Measurements from ENCODE around the gene TMEM91.

Gene TMEM91

DNA sequence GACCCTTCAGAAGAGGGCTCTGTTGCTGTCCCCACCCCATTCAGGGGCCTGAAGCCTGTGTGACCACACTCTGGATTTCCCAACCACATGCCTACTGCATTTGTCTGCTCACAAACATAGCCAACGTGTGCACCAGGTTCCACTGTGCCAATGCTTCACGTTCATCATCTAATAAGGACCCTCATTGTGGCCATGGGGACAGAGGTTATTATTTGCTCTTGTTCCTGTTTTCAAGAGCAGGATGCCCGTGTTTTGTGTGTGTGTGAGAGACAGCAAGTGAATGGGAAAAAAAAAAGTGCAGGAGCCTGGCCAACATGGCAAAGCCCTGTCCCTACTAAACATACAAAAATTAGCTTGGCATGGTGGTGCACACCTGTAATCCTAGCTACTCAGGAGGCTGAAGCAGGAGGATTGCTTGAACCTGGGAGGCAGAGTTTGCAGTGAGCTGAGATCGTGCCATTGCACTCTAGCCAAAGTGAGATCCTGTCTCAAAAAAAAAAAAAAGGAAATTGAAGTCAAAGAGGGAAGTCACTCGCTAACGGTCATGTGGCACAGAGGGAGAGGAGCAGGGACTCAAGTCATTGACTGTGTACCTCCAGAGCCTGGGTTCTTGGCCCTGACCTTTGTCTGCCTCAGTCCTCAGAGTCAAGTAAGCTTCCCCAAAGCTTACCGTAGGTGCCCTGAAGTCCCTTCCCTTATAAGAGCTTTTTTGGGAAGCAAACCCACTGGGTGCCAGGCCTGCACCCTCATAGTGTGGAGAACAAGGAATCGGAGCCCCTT, 44.0 kb downstream of the TMEM91 start:
- H3K4me1 Mint-ChIP-seq, result peaks cover 5% of the 10 kb centered on the region
- no peaks in the 10 kb centered on the region for H3K9me3 Mint-ChIP-seq
- H3K27ac Mint-ChIP-seq, result no peak overlapping the region
- no peak overlapping the region for H3K4me3 Mint-ChIP-seq
- H3K36me3 Mint-ChIP-seq, result peaks cover 38% of the 10 kb centered on the region
- H3K27me3 Mint-ChIP-seq, result no peaks in the 10 kb centered on the region
- no peak for ATAC-seq (ENCODE audit: low read depth)
- no peak for DNase-seq (ENCODE audit: low spot score in 2 of 2)

- Mint-ChIP-seq H3K27ac (no peak overlapping the region), H3K4me3 (no peak overlapping the region), H3K9me3 (no peaks in the 10 kb centered on the region), H3K27me3 (no peaks in the 10 kb centered on the region), H3K4me1 (peaks cover 5% of the 10 kb centered on the region), H3K36me3 (peaks cover 36% of the 10 kb centered on the region)
- DNase-seq (ENCODE audit: low spot score in 2 of 2), result no peak
- ATAC-seq (ENCODE audit: low read depth), result no peak
Observed at GRCh38 chr19:41421314-41421713, 45.0 kb downstream of the TMEM91 start.

- no peaks in the 10 kb centered on the region for H3K9me3 Mint-ChIP-seq
- H3K27ac Mint-ChIP-seq, result no peak overlapping the region
- peaks cover 34% of the 10 kb centered on the region for H3K36me3 Mint-ChIP-seq
- no peak for DNase-seq (ENCODE audit: low spot score in 2 of 2)
- ATAC-seq (ENCODE audit: low read depth), result no peak
- peaks cover 7% of the 10 kb centered on the region for H3K4me1 Mint-ChIP-seq
- no peaks in the 10 kb centered on the region for H3K27me3 Mint-ChIP-seq
- H3K4me3 Mint-ChIP-seq, result no peak overlapping the region
Observed at GRCh38 chr19:41421973-41422372, 45.6 kb downstream of the TMEM91 start.

GRCh38 chr19:41422456-41422855, 46.1 kb downstream of the TMEM91 start:
- no peaks in the 10 kb centered on the region for H3K9me3 Mint-ChIP-seq
- no peak for ATAC-seq (ENCODE audit: low read depth)
- no peak for DNase-seq (ENCODE audit: low spot score in 2 of 2)
- no peak overlapping the region for H3K27ac Mint-ChIP-seq
- H3K4me1 Mint-ChIP-seq, result peaks cover 9% of the 10 kb centered on the region
- H3K36me3 Mint-ChIP-seq, result peaks cover 32% of the 10 kb centered on the region
- no peak overlapping the region for H3K4me3 Mint-ChIP-seq
- H3K27me3 Mint-ChIP-seq, result no peaks in the 10 kb centered on the region

DNA sequence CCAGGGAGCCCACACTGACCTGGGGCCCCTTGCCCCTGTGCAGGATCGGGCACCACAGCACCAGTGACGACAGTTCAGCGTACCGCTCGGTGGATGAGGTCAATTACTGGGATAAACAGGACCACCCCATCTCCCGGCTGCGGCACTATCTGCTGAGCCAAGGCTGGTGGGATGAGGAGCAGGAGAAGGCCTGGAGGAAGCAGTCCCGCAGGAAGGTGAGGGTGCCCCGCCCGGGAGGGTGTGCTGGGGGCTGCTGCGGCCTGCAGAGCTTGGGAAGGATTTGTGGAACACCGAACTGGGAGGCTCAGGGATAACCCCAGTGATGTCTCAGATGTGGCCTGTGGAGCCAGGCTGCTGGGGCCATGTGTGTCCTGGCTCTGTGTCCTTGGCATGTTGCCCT, 46.6 kb downstream of the TMEM91 start:
- peaks cover 32% of the 10 kb centered on the region for H3K36me3 Mint-ChIP-seq

GRCh38 chr19:41424335-41425173, 48.2 kb downstream of the TMEM91 start:
- DNase-seq (ENCODE audit: low spot score in 2 of 2), result no peak
- ATAC-seq (ENCODE audit: low read depth), result no peak
- Mint-ChIP-seq H3K27ac (no peak overlapping the region), H3K27me3 (no peaks in the 10 kb centered on the region), H3K9me3 (no peaks in the 10 kb centered on the region), H3K4me3 (no peak overlapping the region), H3K4me1 (peaks cover 15% of the 10 kb centered on the region), H3K36me3 (peaks cover 30% of the 10 kb centered on the region)

More for the DNA sequence above, 46.6 kb downstream of the TMEM91 start:
- Mint-ChIP-seq H3K27ac (no peak overlapping the region), H3K9me3 (no peaks in the 10 kb centered on the region), H3K27me3 (no peaks in the 10 kb centered on the region), H3K4me3 (no peak overlapping the region), H3K4me1 (peaks cover 14% of the 10 kb centered on the region)
- no peak for ATAC-seq (ENCODE audit: low read depth)
- no peak for DNase-seq (ENCODE audit: low spot score in 2 of 2)

GRCh38 chr19:41425174-41426115, 49.1 kb downstream of the TMEM91 start:
- no peak for DNase-seq (ENCODE audit: low spot score in 2 of 2)
- Mint-ChIP-seq H3K27ac (no peak overlapping the region), H3K9me3 (no peaks in the 10 kb centered on the region), H3K4me1 (peaks cover 15% of the 10 kb centered on the region), H3K4me3 (no peak overlapping the region), H3K36me3 (peaks cover 23% of the 10 kb centered on the region), H3K27me3 (no peaks in the 10 kb centered on the region)
- ATAC-seq (ENCODE audit: low read depth), result no peak

GRCh38 chr19:41426116-41426841, 49.9 kb downstream of the TMEM91 start:
- Mint-ChIP-seq H3K4me1 (peaks cover 12% of the 10 kb centered on the region), H3K4me3 (no peak overlapping the region), H3K36me3 (peaks cover 20% of the 10 kb centered on the region), H3K27me3 (no peaks in the 10 kb centered on the region), H3K9me3 (no peaks in the 10 kb centered on the region), H3K27ac (no peak overlapping the region)
- no peak for ATAC-seq (ENCODE audit: low read depth)
- no peak for DNase-seq (ENCODE audit: low spot score in 2 of 2)

DNA sequence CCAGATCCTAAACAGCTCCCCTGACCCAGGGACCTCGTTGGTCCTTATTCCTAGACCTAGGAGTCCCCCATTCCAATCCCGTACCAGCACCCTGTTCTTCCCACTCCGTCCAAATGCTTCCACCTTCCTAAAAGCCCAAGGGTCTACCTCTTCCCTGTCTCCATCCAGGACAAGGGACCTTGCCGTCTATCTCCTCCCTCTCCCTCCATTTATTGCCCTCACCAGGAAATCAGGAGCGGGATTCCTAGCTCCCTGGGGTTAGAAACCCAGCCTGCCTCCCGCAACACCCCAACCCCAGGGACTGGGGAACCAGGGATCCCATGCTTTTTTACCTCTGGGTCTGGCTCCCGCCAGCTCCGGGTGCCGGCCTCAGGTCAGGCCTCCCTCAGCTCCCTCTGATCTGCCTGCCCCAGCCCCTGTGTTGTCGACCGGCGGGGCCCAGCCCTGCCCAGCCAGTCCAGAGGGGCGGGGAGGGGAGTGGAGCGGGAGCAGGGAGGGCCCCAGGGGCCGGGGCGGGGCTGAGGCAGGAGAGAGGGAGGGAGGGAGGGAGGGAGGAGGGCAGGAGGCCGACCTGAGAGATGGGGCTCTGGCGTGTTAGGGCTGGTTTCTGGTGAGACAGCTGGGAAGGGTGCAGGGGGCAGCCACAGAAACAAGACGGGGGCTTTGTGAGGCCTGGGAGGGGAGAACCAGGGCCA, 50.8 kb downstream of the TMEM91 start, which contains the start of gene B3GNT8:
Gene B3GNT8, minus strand, starts transcription at position 423 of the 695 bp plus-strand sequence. CDS start 596 bp downstream, outside the sequence.
- H3K4me3 Mint-ChIP-seq, result peak within 1 kb of the TSS; percentile 15
- no peak for ATAC-seq (ENCODE audit: low read depth)
- H3K36me3 Mint-ChIP-seq, result peaks cover 14% of the 10 kb centered on the region
- H3K4me1 Mint-ChIP-seq, result peaks cover 10% of the 10 kb centered on the region
- no peaks in the 10 kb centered on the region for H3K9me3 Mint-ChIP-seq
- DNase-seq (ENCODE audit: low spot score in 2 of 2), result no peak
- no peaks in the 10 kb centered on the region for H3K27me3 Mint-ChIP-seq
- H3K27ac Mint-ChIP-seq, result peak within 1 kb of the TSS; percentile 14

DNA sequence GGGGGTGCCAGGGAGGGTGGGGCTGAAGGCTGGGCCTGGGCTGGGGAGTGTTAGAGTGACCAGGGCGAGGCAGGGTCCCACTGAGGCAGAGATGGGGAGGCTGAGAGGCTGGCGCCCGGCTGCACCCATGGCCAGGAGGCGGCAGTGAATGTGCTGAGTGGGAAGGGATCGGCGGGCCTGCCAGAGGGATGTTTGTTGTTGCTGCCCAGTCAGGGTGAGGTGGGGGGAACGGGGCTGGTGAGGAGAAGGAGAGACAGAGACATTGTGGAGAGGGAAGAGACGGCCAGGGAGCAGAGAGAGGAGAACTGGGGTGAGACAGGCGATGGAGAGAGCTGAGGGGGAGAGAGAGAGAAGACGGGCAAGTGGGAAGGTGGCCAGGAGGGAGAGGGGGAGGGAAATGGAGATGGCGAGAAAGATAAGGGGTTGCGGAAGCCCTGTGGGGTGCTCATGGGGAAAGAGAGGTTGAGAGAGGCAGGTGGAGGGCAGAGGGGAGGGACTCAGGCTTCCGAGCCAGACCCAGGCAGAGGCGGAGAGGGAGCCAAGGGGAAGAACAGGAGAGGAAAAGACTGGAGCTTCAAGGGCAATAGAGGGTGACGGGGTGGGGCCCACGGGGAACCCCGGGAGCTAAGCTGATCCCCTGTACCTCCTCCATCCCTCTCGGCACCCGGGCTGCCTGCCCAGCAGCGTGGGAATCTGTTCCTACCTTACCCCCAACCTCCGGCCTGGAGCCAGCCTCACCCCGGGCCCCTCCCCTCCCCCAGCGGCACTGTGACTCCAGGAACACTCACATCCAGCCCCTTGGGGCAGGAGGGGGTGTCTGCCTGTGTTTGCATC, 51.5 kb downstream of the TMEM91 start:
- H3K4me3 Mint-ChIP-seq, result peak overlapping the region; percentile 15
- ATAC-seq (ENCODE audit: low read depth) (no peak), DNase-seq (ENCODE audit: low spot score in 2 of 2) (no peak)
- H3K9me3 Mint-ChIP-seq, result no peaks in the 10 kb centered on the region
- H3K36me3 Mint-ChIP-seq, result peaks cover 13% of the 10 kb centered on the region
- peaks cover 10% of the 10 kb centered on the region for H3K4me1 Mint-ChIP-seq
- peak overlapping the region; percentile 62 for H3K27ac Mint-ChIP-seq
- no peaks in the 10 kb centered on the region for H3K27me3 Mint-ChIP-seq

- Mint-ChIP-seq H3K27me3 (no peaks in the 10 kb centered on the region), H3K9me3 (no peaks in the 10 kb centered on the region), H3K36me3 (peaks cover 13% of the 10 kb centered on the region), H3K4me1 (peaks cover 10% of the 10 kb centered on the region), H3K27ac (peak overlapping the region; percentile 62), H3K4me3 (no peak overlapping the region)
- DNase-seq (ENCODE audit: low spot score in 2 of 2) (no peak), ATAC-seq (ENCODE audit: low read depth) (no peak)
Observed at GRCh38 chr19:41428481-41428859, 52.1 kb downstream of the TMEM91 start.

DNA sequence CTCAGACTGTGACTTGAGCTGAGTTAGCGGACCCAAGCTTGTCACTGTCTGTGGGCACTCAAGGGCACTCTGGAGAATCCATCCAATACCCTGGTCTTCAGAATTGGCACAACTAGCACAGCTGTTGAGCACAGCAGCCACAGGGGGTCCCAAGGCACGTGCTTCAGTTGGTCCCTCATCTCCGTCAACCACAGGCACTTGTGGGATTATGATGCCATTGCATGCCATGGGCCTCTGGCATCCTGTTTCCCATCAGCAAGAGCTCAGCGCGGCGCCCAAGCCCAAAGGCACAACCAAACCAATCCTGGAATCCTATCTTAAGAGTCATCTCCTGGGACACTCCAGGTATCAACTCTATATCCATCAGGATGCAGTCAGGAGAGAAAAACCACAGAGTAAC, 54.6 kb downstream of the TMEM91 start:
- no peaks in the 10 kb centered on the region for H3K27me3 Mint-ChIP-seq
- H3K36me3 Mint-ChIP-seq, result peaks cover 13% of the 10 kb centered on the region
- no peak overlapping the region for H3K4me3 Mint-ChIP-seq
- no peak for ATAC-seq (ENCODE audit: low read depth)
- H3K27ac Mint-ChIP-seq, result no peak overlapping the region
- H3K4me1 Mint-ChIP-seq, result peaks cover 10% of the 10 kb centered on the region
- DNase-seq (ENCODE audit: low spot score in 2 of 2), result no peak
- no peaks in the 10 kb centered on the region for H3K9me3 Mint-ChIP-seq

All from memory B cell (primary cell).